VCaP (cell line): Measurements from ENCODE around the gene PIP4K2A.

Experiments
- H3K27ac ChIP-seq: fragments of 450-650 bp; 2 replicates; pipeline ENCODE4 v1.5.1; 2017
- TF ChIP-seq, protein P1 (sequence below): fragments of 450-650 bp; conservative IDR thresholded peaks from 2 replicates; pipeline ENCODE4 v1.5.1; 2017; ENCODE audit warnings: mild to moderate bottlenecking, moderate library complexity

Gene PIP4K2A

DNA sequence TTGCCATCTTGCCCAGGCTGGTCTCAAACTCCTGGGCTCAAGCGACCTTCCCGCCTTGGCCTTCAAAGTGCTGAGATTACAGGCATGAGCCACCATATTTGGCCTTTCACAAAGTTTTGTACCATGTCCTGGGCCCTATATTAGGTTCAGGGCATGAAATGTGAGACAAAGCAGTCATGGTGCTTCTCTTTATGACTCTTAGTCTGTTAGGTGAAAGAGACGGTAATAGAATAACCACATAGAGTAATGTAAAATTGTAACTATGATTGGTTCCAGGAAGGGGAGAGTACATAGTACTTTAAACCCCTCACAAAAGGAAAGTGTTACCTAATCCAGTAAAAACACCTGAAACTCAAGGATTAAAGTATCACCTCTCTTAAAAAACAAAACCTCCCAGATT, 224.4 kb downstream of the PIP4K2A start:
- TF ChIP-seq, protein P1, sequence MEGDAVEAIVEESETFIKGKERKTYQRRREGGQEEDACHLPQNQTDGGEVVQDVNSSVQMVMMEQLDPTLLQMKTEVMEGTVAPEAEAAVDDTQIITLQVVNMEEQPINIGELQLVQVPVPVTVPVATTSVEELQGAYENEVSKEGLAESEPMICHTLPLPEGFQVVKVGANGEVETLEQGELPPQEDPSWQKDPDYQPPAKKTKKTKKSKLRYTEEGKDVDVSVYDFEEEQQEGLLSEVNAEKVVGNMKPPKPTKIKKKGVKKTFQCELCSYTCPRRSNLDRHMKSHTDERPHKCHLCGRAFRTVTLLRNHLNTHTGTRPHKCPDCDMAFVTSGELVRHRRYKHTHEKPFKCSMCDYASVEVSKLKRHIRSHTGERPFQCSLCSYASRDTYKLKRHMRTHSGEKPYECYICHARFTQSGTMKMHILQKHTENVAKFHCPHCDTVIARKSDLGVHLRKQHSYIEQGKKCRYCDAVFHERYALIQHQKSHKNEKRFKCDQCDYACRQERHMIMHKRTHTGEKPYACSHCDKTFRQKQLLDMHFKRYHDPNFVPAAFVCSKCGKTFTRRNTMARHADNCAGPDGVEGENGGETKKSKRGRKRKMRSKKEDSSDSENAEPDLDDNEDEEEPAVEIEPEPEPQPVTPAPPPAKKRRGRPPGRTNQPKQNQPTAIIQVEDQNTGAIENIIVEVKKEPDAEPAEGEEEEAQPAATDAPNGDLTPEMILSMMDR, result no peak
- no peak overlapping the region for H3K27ac ChIP-seq

GRCh38 chr10:22489467-22489866, 224.9 kb downstream of the PIP4K2A start:
- TF ChIP-seq, protein P1, result no peak
- no peak overlapping the region for H3K27ac ChIP-seq

- H3K27ac ChIP-seq, result no peak overlapping the region
- TF ChIP-seq, protein P1, result no peak
Measured at GRCh38 chr10:22486431-22486830, 227.9 kb downstream of the PIP4K2A start.
